SK-N-DZ (cell line): ENCODE measurements around the gene ASXL2.
A peak's percentile ranks its signal among the peaks of the same experiment; 100 is the strongest.
"Not testable (repeated sequence)": the region's sequence is repeated elsewhere in the genome, so short reads cannot be mapped to it uniquely, and the experiment has no call there.

Source experiments
- DNase-seq: peaks from one replicate; pipeline ENCODE4 v3.0.0-alpha.2; 2015; ENCODE audit warnings: low spot score

The ASXL2 gene

GRCh38 chr2:25740810-25741381 is 137.4 kb downstream of the ASXL2 start:
- DNase-seq: no peak

- DNase-seq: no peak
Observed at GRCh38 chr2:25738383-25739343, 139.6 kb downstream of the ASXL2 start.

- DNase-seq: no peak
Observed at GRCh38 chr2:25736899-25737515, 141.3 kb downstream of the ASXL2 start.

- DNase-seq: no peak
Observed at GRCh38 chr2:25735835-25736234, 142.5 kb downstream of the ASXL2 start.

GRCh38 chr2:25728559-25728958 is 149.7 kb downstream of the ASXL2 start:
- DNase-seq: no peak

GRCh38 chr2:25726522-25726921 is 151.8 kb downstream of the ASXL2 start:
- DNase-seq: no peak

GRCh38 chr2:25725877-25726276 is 152.4 kb downstream of the ASXL2 start:
- no peak for DNase-seq

- DNase-seq: no peak
Observed at GRCh38 chr2:25724756-25725155, 153.5 kb downstream of the ASXL2 start.

- no peak for DNase-seq
Observed at GRCh38 chr2:25722224-25722623, 156.1 kb downstream of the ASXL2 start.

GRCh38 chr2:25720575-25720974 is 157.7 kb downstream of the ASXL2 start:
- DNase-seq: no peak

GRCh38 chr2:25714740-25715139 is 163.5 kb downstream of the ASXL2 start:
- peak; percentile 15 for DNase-seq

GRCh38 chr2:25712455-25712854 is 165.8 kb downstream of the ASXL2 start:
- no peak for DNase-seq

GRCh38 chr2:25711675-25712354 is 166.5 kb downstream of the ASXL2 start:
- peak; percentile 40 for DNase-seq

- no peak for DNase-seq
Observed at GRCh38 chr2:25710750-25711149, 167.5 kb downstream of the ASXL2 start.

GRCh38 chr2:25709349-25709748 is 168.9 kb downstream of the ASXL2 start:
- no peak for DNase-seq

GRCh38 chr2:25707927-25708590 is 170.2 kb downstream of the ASXL2 start:
- no peak for DNase-seq

GRCh38 chr2:25705575-25705974 is 172.7 kb downstream of the ASXL2 start:
- not testable (repeated sequence) for DNase-seq

- DNase-seq: no peak
Observed at GRCh38 chr2:25701801-25702200, 176.5 kb downstream of the ASXL2 start.

GRCh38 chr2:25700221-25700660 is 178.0 kb downstream of the ASXL2 start:
- DNase-seq: peak; percentile 48

- no peak for DNase-seq
Observed at GRCh38 chr2:25699216-25699615, 179.1 kb downstream of the ASXL2 start.

- no peak for DNase-seq
Observed at GRCh38 chr2:25698752-25699151, 179.5 kb downstream of the ASXL2 start.
